GM12878 (cell line): ENCODE measurements around the gene CABYR. TPM values are rescaled to one million over a fixed set of nuclear protein-coding genes. Genes with fewer than 3 reads are reported as not detected.

Experiments
- CTCF ChIP-seq, 3 experiments: IDR thresholded peaks in 2 of 3; conservative IDR thresholded peaks in 1 of 3; 2 replicates each; pipeline ENCODE4 v1.5.1; 2011; ENCODE audit warnings: low read depth in 3 of 3, low read length in 3 of 3, mild to moderate bottlenecking in 3 of 3, control low read depth in 2 of 3, moderate library complexity in 2 of 3, inconsistent platforms in 1 of 3, mixed read lengths in 1 of 3; ENCODE audit not compliant: control insufficient read depth in 2 of 3, insufficient read depth in 1 of 3; ENCODE audit errors: extremely low read depth in 1 of 3
- EED ChIP-seq: sonication (generic); IDR thresholded peaks from 2 replicates; pipeline ENCODE4 v1.6.1; 2016; ENCODE audit warnings: antibody characterized with exemption, low read depth
- EZH2 ChIP-seq: IDR thresholded peaks from 2 replicates; pipeline ENCODE4 v1.6.1; 2012; ENCODE audit warnings: low read depth, mild to moderate bottlenecking, control low read depth, inconsistent platforms, low read length, borderline replicate concordance; ENCODE audit not compliant: control insufficient read depth
- FOXM1 ChIP-seq: IDR thresholded peaks from 2 replicates; pipeline ENCODE4 v1.6.1; 2012; ENCODE audit warnings: low read depth, mild to moderate bottlenecking, inconsistent platforms, low read length, moderate library complexity
- JUNB ChIP-seq: IDR thresholded peaks from 2 replicates; pipeline ENCODE4 v1.6.1; 2016; ENCODE audit warnings: antibody characterized with exemption, mild to moderate bottlenecking
- JUND ChIP-seq: IDR thresholded peaks from 2 replicates; pipeline ENCODE4 v1.6.1; 2012; ENCODE audit warnings: low read depth, mild to moderate bottlenecking, low read length, improper control_type of control experiment, moderate library complexity
- MAX ChIP-seq: IDR thresholded peaks from 2 replicates; pipeline ENCODE4 v1.6.1; 2012; ENCODE audit warnings: low read depth, low read length, improper control_type of control experiment
- MYB ChIP-seq: fragments of 150-350 bp; IDR thresholded peaks from 2 replicates; pipeline ENCODE4 v1.6.1; 2014; ENCODE audit warnings: mild to moderate bottlenecking, low read depth, low read length, borderline replicate concordance
- NFIC ChIP-seq: IDR thresholded peaks from 2 replicates; pipeline ENCODE4 v1.6.1; 2012; ENCODE audit warnings: low read depth, mild to moderate bottlenecking, inconsistent platforms, low read length, moderate library complexity
- PAX5 ChIP-seq: IDR thresholded peaks from 2 replicates; pipeline ENCODE4 v1.6.1; 2011; ENCODE audit warnings: low read depth, low read length, borderline replicate concordance
- PKNOX1 ChIP-seq: fragments of 450-650 bp; IDR thresholded peaks from 2 replicates; pipeline ENCODE4 v1.6.1; 2016; ENCODE audit warnings: mild to moderate bottlenecking
- RCOR1 ChIP-seq: conservative IDR thresholded peaks from 2 replicates; pipeline ENCODE4 v1.6.1; 2012; ENCODE audit warnings: low read depth, low read length, improper control_type of control experiment
- RELB ChIP-seq: fragments of 450-650 bp; IDR thresholded peaks from 2 replicates; pipeline ENCODE4 v1.6.1; 2017; ENCODE audit warnings: low read depth, mild to moderate bottlenecking, moderate library complexity
- RUNX3 ChIP-seq: IDR thresholded peaks from 2 replicates; pipeline ENCODE4 v1.6.1; 2012; ENCODE audit warnings: low read length, inconsistent platforms
- SIX5 ChIP-seq: IDR thresholded peaks from 2 replicates; pipeline ENCODE4 v1.6.1; 2011; ENCODE audit warnings: mild to moderate bottlenecking, low read depth, low read length, moderate library complexity; ENCODE audit not compliant: severe bottlenecking
- SUZ12 ChIP-seq: fragments of 200-600 bp; sonication (generic); IDR thresholded peaks from one replicate; pipeline ENCODE4 v1.6.1; 2018; ENCODE audit warnings: antibody characterized with exemption, mild to moderate bottlenecking; ENCODE audit not compliant: unreplicated experiment
- TCF3 ChIP-seq: IDR thresholded peaks from 2 replicates; pipeline ENCODE4 v1.6.1; 2012; ENCODE audit warnings: low read depth, mild to moderate bottlenecking, low read length, borderline replicate concordance; ENCODE audit not compliant: insufficient read depth
- TCF7 ChIP-seq: IDR thresholded peaks from 2 replicates; pipeline ENCODE4 v1.6.1; 2014; ENCODE audit warnings: antibody characterized with exemption, borderline replicate concordance
- ZBTB33 ChIP-seq: fragments of 450-650 bp; IDR thresholded peaks from 2 replicates; pipeline ENCODE4 v1.6.1; 2017; ENCODE audit warnings: mild to moderate bottlenecking
- polyA plus RNA-seq, 11 experiments: library from polyadenylated mRNA; depleted of rRNA in 4 of 11; unstranded in 6 of 11; stranded (reverse) in 5 of 11; fragments of >200 nt; fragmentation: Nextera tagmentation in 4 of 11; fragmentation: Illumina TruSeq in 1 of 11; extraction: Ambion mirVana in 4 of 11; extraction: Trizol in 1 of 11; gene quantifications; 1 replicate in 1 of 11; 2 replicates in 10 of 11; pipeline versions ENCODE4 v1.2.1 to v1.2.3, GENCODE V29; 2011 to 2016; ENCODE audit warnings: inconsistent platforms in 2 of 11, missing spikeins in 2 of 11, low read depth in 1 of 11
- total RNA-seq, 4 experiments: library from RNA; depleted of rRNA in 3 of 4; stranded (reverse); fragments of >200 nt in 3 of 4; fragmentation: Illumina TruSeq in 1 of 4; extraction: Trizol in 1 of 4; gene quantifications; 2 replicates each; pipeline versions ENCODE4 v1.2.1 to v1.2.3, GENCODE V29; 2013 to 2021
- TF ChIP-seq, protein P1 (sequence below): fragments of 450-650 bp; IDR thresholded peaks from 2 replicates; pipeline ENCODE4 v1.6.1; 2018; ENCODE audit warnings: mild to moderate bottlenecking, low read depth, moderate library complexity; ENCODE audit not compliant: partially characterized antibody

The CABYR gene
- total and polyA plus RNA-seq, 10 of the 15 experiments (the other 5 are each of a cell fraction or from before 2014, with no cell fraction given): 0.29 to 2.8 (median 1.7) TPM

DNA sequence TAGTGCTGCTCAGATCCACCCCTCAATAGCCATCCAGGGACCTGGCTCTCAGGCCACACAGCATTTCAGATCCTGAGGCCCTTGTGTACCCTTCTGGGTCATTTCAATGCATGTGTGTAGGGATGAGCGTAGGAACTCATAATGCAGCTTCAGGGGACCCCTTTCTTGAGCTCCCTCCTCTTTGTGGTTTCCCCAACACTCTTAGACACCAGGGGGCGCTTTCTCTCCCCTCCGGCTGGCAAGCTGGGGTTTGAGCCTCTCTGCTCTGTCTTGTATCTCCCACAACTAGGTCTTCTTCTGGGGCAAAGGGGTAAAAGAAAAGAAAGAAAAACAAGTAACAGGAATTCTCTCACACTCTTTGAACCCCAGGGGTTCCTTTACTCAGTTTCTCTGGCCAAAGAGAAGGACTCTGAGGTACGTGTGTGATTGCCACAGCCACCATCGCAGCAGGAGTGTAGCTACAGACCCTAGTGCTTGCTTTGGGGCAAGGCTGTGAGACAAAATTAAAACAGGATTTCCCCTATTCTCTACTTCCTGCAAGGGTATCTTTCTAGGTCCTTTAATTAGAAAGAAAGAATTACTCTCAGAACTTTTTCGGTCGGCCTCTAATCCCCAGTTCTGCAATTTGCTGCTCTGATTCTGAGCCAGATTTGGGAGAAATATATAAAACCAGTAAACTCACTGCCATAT is 38.0 kb downstream of the CABYR start (continued):
- TF ChIP-seq CTCF (IDR thresholded peaks at IDR 0.05 in 2 of 3, conservative IDR thresholded peaks at IDR 0.05 in 1 of 3; ENCODE audit: control insufficient read depth in 2 of 3, extremely low read depth in 1 of 3, insufficient read depth in 1 of 3, low read depth in 3 of 3, low read length in 3 of 3) (peak; percentile 61 to 83 (median 83)), RCOR1 (no peak), SIX5 (no peak), ZBTB33 (no peak), RUNX3 (peak; percentile 99), MYB (no peak), EED (0 out of 2 replicates have a peak, but pooled peaks have one; percentile 15), TCF3 (peak; percentile 44; the same call in 1 of the 2 replicates), PAX5 (no peak), TCF7 (no peak), JUND (no peak), SUZ12 (no peak), NFIC (peak; percentile 58), JUNB (no peak; the same call in 1 of the 2 replicates), MAX (no peak), PKNOX1 (no peak), RELB (no peak), FOXM1 (peak; percentile 64), EZH2 (no peak)
- TF ChIP-seq, protein P1, sequence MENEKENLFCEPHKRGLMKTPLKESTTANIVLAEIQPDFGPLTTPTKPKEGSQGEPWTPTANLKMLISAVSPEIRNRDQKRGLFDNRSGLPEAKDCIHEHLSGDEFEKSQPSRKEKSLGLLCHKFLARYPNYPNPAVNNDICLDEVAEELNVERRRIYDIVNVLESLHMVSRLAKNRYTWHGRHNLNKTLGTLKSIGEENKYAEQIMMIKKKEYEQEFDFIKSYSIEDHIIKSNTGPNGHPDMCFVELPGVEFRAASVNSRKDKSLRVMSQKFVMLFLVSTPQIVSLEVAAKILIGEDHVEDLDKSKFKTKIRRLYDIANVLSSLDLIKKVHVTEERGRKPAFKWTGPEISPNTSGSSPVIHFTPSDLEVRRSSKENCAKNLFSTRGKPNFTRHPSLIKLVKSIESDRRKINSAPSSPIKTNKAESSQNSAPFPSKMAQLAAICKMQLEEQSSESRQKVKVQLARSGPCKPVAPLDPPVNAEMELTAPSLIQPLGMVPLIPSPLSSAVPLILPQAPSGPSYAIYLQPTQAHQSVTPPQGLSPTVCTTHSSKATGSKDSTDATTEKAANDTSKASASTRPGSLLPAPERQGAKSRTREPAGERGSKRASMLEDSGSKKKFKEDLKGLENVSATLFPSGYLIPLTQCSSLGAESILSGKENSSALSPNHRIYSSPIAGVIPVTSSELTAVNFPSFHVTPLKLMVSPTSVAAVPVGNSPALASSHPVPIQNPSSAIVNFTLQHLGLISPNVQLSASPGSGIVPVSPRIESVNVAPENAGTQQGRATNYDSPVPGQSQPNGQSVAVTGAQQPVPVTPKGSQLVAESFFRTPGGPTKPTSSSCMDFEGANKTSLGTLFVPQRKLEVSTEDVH: no peak
